Measurements from ENCODE around the gene ZC3H14. TPM values are rescaled to one million over a fixed set of nuclear protein-coding genes. Genes with fewer than 3 reads are reported as not detected.

The ZC3H14 gene
- total and polyA plus RNA-seq, 9 of the 15 experiments (the other 6 are each of a cell fraction or from before 2014, with no cell fraction given), result 21.1 to 109 (median 45.3) TPM

DNA sequence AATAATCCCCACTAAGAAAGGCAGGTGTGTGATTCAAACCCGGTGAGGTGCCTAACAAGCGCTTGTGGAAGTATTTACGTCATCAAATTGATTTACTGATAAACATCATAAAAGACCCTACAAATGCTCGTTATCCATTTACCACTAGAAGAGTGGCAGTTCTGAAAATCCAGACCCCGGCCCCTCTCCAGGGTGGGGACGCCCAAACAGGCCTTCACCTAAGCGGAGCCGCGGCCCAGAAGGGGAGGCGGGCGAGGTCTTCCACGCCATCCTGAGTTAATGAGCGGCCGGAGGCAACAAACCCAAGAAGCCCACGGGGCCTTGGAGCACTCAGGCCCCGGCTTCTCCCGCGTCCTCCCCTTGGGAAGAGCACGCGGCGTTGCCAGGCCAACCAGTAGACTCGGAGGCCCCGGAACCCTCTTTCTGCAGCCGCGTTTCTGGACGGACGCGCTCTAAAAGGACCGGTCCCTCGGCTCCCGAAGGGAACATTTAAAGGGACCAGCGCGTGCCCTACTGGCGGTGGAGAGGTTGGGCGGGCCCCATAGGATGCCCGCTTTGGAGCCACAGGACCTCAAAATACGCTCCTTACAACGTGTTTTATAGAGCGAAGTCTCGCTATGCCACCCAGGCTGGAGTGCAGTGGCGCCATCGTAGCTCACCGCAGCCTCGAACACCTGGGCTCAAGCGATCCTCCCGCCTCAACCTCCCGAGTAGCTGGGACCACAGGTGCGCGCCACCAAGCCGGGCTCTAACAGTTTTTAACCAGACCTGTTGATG, 11.6 kb upstream of the ZC3H14 start (continued):
- TF ChIP-seq, protein P1, sequence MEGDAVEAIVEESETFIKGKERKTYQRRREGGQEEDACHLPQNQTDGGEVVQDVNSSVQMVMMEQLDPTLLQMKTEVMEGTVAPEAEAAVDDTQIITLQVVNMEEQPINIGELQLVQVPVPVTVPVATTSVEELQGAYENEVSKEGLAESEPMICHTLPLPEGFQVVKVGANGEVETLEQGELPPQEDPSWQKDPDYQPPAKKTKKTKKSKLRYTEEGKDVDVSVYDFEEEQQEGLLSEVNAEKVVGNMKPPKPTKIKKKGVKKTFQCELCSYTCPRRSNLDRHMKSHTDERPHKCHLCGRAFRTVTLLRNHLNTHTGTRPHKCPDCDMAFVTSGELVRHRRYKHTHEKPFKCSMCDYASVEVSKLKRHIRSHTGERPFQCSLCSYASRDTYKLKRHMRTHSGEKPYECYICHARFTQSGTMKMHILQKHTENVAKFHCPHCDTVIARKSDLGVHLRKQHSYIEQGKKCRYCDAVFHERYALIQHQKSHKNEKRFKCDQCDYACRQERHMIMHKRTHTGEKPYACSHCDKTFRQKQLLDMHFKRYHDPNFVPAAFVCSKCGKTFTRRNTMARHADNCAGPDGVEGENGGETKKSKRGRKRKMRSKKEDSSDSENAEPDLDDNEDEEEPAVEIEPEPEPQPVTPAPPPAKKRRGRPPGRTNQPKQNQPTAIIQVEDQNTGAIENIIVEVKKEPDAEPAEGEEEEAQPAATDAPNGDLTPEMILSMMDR (IDR thresholded peaks at IDR 0.05 in 2 of 3, conservative IDR thresholded peaks at IDR 0.05 in 1 of 3; ENCODE audit: insufficient read depth in 2 of 3, low read depth in 1 of 3, low read length in 3 of 3), result peak in 1 of 3 experiments; percentile 14; a peak in 1 of 6 replicates
- TF ChIP-seq STAT5B (CRISPR knock-in tag; IDR thresholded peaks at IDR 0.05), result no peak
- peak; percentile 45 for TF ChIP-seq PHF20 (IDR thresholded peaks at IDR 0.05; ENCODE audit: partially characterized antibody)
- TF ChIP-seq PHF8 (IDR thresholded peaks at IDR 0.05; ENCODE audit: borderline replicate concordance, low read length), result peak; percentile 44; the same call in 1 of the 2 replicates
- TF ChIP-seq TRIM24 (IDR thresholded peaks at IDR 0.05), result peak in 1 of 2 experiments; percentile 75; a peak in 2 of 4 replicates
- TF ChIP-seq, protein P2, sequence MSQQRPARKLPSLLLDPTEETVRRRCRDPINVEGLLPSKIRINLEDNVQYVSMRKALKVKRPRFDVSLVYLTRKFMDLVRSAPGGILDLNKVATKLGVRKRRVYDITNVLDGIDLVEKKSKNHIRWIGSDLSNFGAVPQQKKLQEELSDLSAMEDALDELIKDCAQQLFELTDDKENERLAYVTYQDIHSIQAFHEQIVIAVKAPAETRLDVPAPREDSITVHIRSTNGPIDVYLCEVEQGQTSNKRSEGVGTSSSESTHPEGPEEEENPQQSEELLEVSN (IDR thresholded peaks at IDR 0.05; ENCODE audit: borderline replicate concordance in 1 of 2, extremely low read depth in 1 of 2, insufficient read depth in 1 of 2, insufficient read length in 1 of 2, low read depth in 1 of 2, low read length in 1 of 2, poor library complexity in 1 of 2, severe bottlenecking in 1 of 2), result peak in 1 of 2 experiments; percentile 66
- TF ChIP-seq GTF2A2 (tag; IDR thresholded peaks at IDR 0.05), result peak; percentile 73
- TF ChIP-seq C11orf30 (IDR thresholded peaks at IDR 0.05; ENCODE audit: low read depth), result peak; percentile 65; the same call in 1 of the 2 replicates
- TF ChIP-seq, protein P3, sequence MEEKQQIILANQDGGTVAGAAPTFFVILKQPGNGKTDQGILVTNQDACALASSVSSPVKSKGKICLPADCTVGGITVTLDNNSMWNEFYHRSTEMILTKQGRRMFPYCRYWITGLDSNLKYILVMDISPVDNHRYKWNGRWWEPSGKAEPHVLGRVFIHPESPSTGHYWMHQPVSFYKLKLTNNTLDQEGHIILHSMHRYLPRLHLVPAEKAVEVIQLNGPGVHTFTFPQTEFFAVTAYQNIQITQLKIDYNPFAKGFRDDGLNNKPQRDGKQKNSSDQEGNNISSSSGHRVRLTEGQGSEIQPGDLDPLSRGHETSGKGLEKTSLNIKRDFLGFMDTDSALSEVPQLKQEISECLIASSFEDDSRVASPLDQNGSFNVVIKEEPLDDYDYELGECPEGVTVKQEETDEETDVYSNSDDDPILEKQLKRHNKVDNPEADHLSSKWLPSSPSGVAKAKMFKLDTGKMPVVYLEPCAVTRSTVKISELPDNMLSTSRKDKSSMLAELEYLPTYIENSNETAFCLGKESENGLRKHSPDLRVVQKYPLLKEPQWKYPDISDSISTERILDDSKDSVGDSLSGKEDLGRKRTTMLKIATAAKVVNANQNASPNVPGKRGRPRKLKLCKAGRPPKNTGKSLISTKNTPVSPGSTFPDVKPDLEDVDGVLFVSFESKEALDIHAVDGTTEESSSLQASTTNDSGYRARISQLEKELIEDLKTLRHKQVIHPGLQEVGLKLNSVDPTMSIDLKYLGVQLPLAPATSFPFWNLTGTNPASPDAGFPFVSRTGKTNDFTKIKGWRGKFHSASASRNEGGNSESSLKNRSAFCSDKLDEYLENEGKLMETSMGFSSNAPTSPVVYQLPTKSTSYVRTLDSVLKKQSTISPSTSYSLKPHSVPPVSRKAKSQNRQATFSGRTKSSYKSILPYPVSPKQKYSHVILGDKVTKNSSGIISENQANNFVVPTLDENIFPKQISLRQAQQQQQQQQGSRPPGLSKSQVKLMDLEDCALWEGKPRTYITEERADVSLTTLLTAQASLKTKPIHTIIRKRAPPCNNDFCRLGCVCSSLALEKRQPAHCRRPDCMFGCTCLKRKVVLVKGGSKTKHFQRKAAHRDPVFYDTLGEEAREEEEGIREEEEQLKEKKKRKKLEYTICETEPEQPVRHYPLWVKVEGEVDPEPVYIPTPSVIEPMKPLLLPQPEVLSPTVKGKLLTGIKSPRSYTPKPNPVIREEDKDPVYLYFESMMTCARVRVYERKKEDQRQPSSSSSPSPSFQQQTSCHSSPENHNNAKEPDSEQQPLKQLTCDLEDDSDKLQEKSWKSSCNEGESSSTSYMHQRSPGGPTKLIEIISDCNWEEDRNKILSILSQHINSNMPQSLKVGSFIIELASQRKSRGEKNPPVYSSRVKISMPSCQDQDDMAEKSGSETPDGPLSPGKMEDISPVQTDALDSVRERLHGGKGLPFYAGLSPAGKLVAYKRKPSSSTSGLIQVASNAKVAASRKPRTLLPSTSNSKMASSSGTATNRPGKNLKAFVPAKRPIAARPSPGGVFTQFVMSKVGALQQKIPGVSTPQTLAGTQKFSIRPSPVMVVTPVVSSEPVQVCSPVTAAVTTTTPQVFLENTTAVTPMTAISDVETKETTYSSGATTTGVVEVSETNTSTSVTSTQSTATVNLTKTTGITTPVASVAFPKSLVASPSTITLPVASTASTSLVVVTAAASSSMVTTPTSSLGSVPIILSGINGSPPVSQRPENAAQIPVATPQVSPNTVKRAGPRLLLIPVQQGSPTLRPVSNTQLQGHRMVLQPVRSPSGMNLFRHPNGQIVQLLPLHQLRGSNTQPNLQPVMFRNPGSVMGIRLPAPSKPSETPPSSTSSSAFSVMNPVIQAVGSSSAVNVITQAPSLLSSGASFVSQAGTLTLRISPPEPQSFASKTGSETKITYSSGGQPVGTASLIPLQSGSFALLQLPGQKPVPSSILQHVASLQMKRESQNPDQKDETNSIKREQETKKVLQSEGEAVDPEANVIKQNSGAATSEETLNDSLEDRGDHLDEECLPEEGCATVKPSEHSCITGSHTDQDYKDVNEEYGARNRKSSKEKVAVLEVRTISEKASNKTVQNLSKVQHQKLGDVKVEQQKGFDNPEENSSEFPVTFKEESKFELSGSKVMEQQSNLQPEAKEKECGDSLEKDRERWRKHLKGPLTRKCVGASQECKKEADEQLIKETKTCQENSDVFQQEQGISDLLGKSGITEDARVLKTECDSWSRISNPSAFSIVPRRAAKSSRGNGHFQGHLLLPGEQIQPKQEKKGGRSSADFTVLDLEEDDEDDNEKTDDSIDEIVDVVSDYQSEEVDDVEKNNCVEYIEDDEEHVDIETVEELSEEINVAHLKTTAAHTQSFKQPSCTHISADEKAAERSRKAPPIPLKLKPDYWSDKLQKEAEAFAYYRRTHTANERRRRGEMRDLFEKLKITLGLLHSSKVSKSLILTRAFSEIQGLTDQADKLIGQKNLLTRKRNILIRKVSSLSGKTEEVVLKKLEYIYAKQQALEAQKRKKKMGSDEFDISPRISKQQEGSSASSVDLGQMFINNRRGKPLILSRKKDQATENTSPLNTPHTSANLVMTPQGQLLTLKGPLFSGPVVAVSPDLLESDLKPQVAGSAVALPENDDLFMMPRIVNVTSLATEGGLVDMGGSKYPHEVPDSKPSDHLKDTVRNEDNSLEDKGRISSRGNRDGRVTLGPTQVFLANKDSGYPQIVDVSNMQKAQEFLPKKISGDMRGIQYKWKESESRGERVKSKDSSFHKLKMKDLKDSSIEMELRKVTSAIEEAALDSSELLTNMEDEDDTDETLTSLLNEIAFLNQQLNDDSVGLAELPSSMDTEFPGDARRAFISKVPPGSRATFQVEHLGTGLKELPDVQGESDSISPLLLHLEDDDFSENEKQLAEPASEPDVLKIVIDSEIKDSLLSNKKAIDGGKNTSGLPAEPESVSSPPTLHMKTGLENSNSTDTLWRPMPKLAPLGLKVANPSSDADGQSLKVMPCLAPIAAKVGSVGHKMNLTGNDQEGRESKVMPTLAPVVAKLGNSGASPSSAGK (IDR thresholded peaks at IDR 0.05), result peak; percentile 58
- no peak for TF ChIP-seq ZBTB7A (IDR thresholded peaks at IDR 0.05; ENCODE audit: borderline replicate concordance, control insufficient read depth, low read depth, low read length)
- TF ChIP-seq CBX3 (IDR thresholded peaks at IDR 0.05; ENCODE audit: borderline replicate concordance in 1 of 2, low read length in 2 of 2), result 0 out of 3 replicates have a peak, but pooled peaks of 1 of the 2 experiments have one; percentile 26

All from K562 (cell line).